IPS-18c (cell line): ENCODE measurements around the gene SPATA2L.
"Not testable (repeated sequence)": the region's sequence is repeated elsewhere in the genome, so short reads cannot be mapped to it uniquely, and the experiment has no call there.

Source experiments
- H3K4me3 ChIP-seq: 2 replicates; pipeline ENCODE4 v1.7.0; 2013; ENCODE audit warnings: low read depth, mild to moderate bottlenecking, low read length, moderate library complexity; ENCODE audit not compliant: insufficient read depth
- H3K9me3 ChIP-seq: one replicate; pipeline ENCODE4 v1.6.1; 2013; ENCODE audit warnings: mild to moderate bottlenecking, low read length, moderate library complexity; ENCODE audit not compliant: control insufficient read depth, insufficient read depth

Gene SPATA2L

GRCh38 chr16:89697161-89697615, 4.3 kb downstream of the SPATA2L start:
- Histone ChIP-seq H3K4me3 (no peak overlapping the region), H3K9me3 (no peaks in the 10 kb centered on the region)

GRCh38 chr16:89696670-89697128, 4.8 kb downstream of the SPATA2L start:
- no peak overlapping the region for H3K4me3 ChIP-seq
- H3K9me3 ChIP-seq = no peaks in the 10 kb centered on the region

- Histone ChIP-seq H3K9me3 (no peaks in the 10 kb centered on the region), H3K4me3 (no peak overlapping the region)
Measured at GRCh38 chr16:89695875-89696669, 5.4 kb downstream of the SPATA2L start.

GRCh38 chr16:89695086-89695874, 6.2 kb downstream of the SPATA2L start:
- no peaks in the 10 kb centered on the region for H3K9me3 ChIP-seq
- H3K4me3 ChIP-seq = no peak overlapping the region

- not testable (repeated sequence) for H3K4me3 ChIP-seq, H3K9me3 ChIP-seq
Measured at GRCh38 chr16:89694784-89695085, 6.8 kb downstream of the SPATA2L start.

- Histone ChIP-seq H3K9me3 (no peaks in the 10 kb centered on the region), H3K4me3 (no peak overlapping the region)
Measured at GRCh38 chr16:89693931-89694783, 7.3 kb downstream of the SPATA2L start.

GRCh38 chr16:89693289-89693731, 8.2 kb downstream of the SPATA2L start:
- Histone ChIP-seq H3K9me3 (no peaks in the 10 kb centered on the region), H3K4me3 (no peak overlapping the region)

- H3K4me3 ChIP-seq = no peak overlapping the region
- H3K9me3 ChIP-seq = no peaks in the 10 kb centered on the region
Measured at GRCh38 chr16:89691986-89692569, 9.4 kb downstream of the SPATA2L start.

GRCh38 chr16:89691231-89691985, 10.1 kb downstream of the SPATA2L start:
- Histone ChIP-seq H3K4me3 (no peak overlapping the region), H3K9me3 (no peaks in the 10 kb centered on the region)

- Histone ChIP-seq H3K4me3 (no peak overlapping the region), H3K9me3 (peaks cover 2% of the 10 kb centered on the region)
Measured at GRCh38 chr16:89690392-89690901, 11.1 kb downstream of the SPATA2L start.

- H3K4me3 ChIP-seq, H3K9me3 ChIP-seq: not testable (repeated sequence)
Measured at GRCh38 chr16:89689621-89690020, 11.9 kb downstream of the SPATA2L start.

- H3K9me3 ChIP-seq = peaks cover 2% of the 10 kb centered on the region
- H3K4me3 ChIP-seq = no peak overlapping the region
Measured at GRCh38 chr16:89689142-89689541, 12.4 kb downstream of the SPATA2L start.

GRCh38 chr16:89688395-89688794, 13.1 kb downstream of the SPATA2L start:
- Histone ChIP-seq H3K4me3 (no peak overlapping the region), H3K9me3 (peaks cover 2% of the 10 kb centered on the region)

GRCh38 chr16:89687092-89687940, 14.2 kb downstream of the SPATA2L start:
- Histone ChIP-seq H3K9me3 (peaks cover 2% of the 10 kb centered on the region), H3K4me3 (peak overlapping the region; percentile 81)

- H3K9me3 ChIP-seq = peaks cover 2% of the 10 kb centered on the region
- peak within 1 kb of the TSS; percentile 81 for H3K4me3 ChIP-seq
Measured at GRCh38 chr16:89686520-89687091, 14.9 kb downstream of the SPATA2L start, which contains the start of gene CDK10. CDK10 (plus strand) TSS chr16:89686689; CDS start chr16:89686711, 22 bp downstream.
